ENCODE measurements around the gene NFE2L3. TPM values are rescaled to one million over a fixed set of nuclear protein-coding genes. Genes with fewer than 3 reads are reported as not detected.

NFE2L3 gene
- total and polyA plus RNA-seq, 9 of the 15 experiments (the other 6 are each of a cell fraction or from before 2014, with no cell fraction given) = 2.9 to 16.9 (median 12.4) TPM

DNA sequence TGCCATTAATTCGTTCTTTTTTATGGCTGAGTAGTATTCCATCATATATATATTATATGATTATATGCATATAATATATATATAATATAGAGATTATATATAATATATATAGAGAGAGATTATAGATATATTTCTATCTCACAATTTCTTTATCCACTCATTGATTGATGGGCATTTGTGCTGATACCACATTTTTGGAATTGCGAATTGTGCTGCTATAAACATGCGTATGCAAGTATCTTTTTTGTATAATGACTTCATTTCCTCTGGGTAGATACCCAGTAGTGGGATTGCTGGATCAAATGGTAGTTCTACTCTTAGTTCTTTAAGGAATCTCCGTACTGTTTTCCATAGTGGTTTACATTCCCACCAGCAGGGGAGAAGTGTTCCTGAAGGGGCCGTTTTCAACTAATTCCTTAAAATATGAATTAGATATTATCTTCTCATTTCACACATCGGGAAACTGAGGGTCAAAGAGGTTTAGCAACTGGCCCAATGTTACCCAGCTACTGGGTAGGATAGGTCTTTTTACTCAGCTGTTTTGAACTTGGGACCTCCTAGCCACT, 16.5 kb downstream of the NFE2L3 start:
- H3K4me3 ChIP-seq = no peak overlapping the region
- no peak overlapping the region for H3K4me2 ChIP-seq (ENCODE audit: insufficient read depth, low read length)
- H3K4me1 ChIP-seq (replicated peaks in 1 of 2; ENCODE audit: control insufficient read depth in 2 of 2, insufficient read depth in 2 of 2, low read length in 2 of 2) = peaks cover 7 to 13% of the 10 kb centered on the region in 2 experiments; a peak in 4 of 5 replicates
- in situ Hi-C loops (cut with MboI) (no loop called here), intact Hi-C loops (cut with micrococcal nuclease) (no loop called here)
- no peak overlapping the region for H2AFZ ChIP-seq (ENCODE audit: low read depth, low read length)
- peaks cover 2% of the 10 kb centered on the region; the same call in 1 of the 3 replicates for H3K36me3 ChIP-seq (ENCODE audit: control insufficient read depth, insufficient read depth, low read length)
- FAIRE-seq (no peak), ATAC-seq (no peak), DNase-seq (ENCODE audit: extremely low read depth in 1 of 4, low spot score in 3 of 4) (no peak)
- ChIA-PET CTCF (ENCODE audit: low intra/inter-chr PET ratio) (no interaction called here), POLR2A (interaction anchor here (2.5 kb wide), 1 partner anchor 19 kb away, joined by 17 read pairs; no protein-coding TSS in a partner anchor)
- H3K27ac ChIP-seq (ENCODE audit: extremely low read depth, low read depth, low read length) = no peak overlapping the region
- no peaks in the 10 kb centered on the region for H3K27me3 ChIP-seq (ENCODE audit: control insufficient read depth in 2 of 2, insufficient read depth in 2 of 2, low read length in 2 of 2)
- WGBS (ENCODE audit: insufficient coverage, low coverage, missing lambda C conversion rate) = 67% methylated on average over 6 of the region's 6 CpGs
- H4K20me1 ChIP-seq (replicated peaks; ENCODE audit: control insufficient read depth, insufficient read depth, low read length) = peaks cover 11% of the 10 kb centered on the region; the same call in 1 of the 2 replicates
- BruUV-seq (replicated peaks) = no TSS peak
- H3K79me2 ChIP-seq (ENCODE audit: control insufficient read depth, insufficient read depth, low read length) = peaks cover 15% of the 10 kb centered on the region
- no peaks in the 10 kb centered on the region for H3K9me1 ChIP-seq (ENCODE audit: control insufficient read depth, insufficient read depth, low read length)
- no peak for TF ChIP-seq MEF2A (IDR thresholded peaks at IDR 0.05; ENCODE audit: control insufficient read depth, low read depth, low read length)
- peak; percentile 56 for TF ChIP-seq ZNF316 (IDR thresholded peaks at IDR 0.05)
- TF ChIP-seq ZFP36 (IDR thresholded peaks at IDR 0.05; ENCODE audit: low read depth, low read length, partially characterized antibody) = no peak
- TF ChIP-seq MAFG (tag; conservative IDR thresholded peaks at IDR 0.05) = peak; percentile 18; the same call in 1 of the 2 replicates
- TF ChIP-seq, protein P1, sequence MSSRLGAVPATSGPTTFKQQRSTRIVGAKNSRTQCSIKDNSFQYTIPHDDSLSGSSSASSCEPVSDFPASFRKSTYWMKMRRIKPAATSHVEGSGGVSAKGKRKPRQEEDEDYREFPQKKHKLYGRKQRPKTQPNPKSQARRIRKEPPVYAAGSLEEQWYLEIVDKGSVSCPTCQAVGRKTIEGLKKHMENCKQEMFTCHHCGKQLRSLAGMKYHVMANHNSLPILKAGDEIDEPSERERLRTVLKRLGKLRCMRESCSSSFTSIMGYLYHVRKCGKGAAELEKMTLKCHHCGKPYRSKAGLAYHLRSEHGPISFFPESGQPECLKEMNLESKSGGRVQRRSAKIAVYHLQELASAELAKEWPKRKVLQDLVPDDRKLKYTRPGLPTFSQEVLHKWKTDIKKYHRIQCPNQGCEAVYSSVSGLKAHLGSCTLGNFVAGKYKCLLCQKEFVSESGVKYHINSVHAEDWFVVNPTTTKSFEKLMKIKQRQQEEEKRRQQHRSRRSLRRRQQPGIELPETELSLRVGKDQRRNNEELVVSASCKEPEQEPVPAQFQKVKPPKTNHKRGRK (tag; IDR thresholded peaks at IDR 0.05) = no peak
- no peak for TF ChIP-seq ZNF444 (CRISPR knock-in tag; IDR thresholded peaks at IDR 0.05)
- TF ChIP-seq C11orf30 (IDR thresholded peaks at IDR 0.05; ENCODE audit: low read depth) = peak; percentile 35; the same call in 1 of the 2 replicates
- no peak for TF ChIP-seq ZNF282 (CRISPR knock-in tag; IDR thresholded peaks at IDR 0.05)
- no peak for TF ChIP-seq ZNF707 (CRISPR knock-in tag; conservative IDR thresholded peaks at IDR 0.05)
- TF ChIP-seq ZNF253 (CRISPR knock-in tag; conservative IDR thresholded peaks at IDR 0.05) = no peak
- no peak for TF ChIP-seq ZNF263 (CRISPR knock-in tag; IDR thresholded peaks at IDR 0.05; ENCODE audit: borderline replicate concordance)
- TF ChIP-seq, protein P2, sequence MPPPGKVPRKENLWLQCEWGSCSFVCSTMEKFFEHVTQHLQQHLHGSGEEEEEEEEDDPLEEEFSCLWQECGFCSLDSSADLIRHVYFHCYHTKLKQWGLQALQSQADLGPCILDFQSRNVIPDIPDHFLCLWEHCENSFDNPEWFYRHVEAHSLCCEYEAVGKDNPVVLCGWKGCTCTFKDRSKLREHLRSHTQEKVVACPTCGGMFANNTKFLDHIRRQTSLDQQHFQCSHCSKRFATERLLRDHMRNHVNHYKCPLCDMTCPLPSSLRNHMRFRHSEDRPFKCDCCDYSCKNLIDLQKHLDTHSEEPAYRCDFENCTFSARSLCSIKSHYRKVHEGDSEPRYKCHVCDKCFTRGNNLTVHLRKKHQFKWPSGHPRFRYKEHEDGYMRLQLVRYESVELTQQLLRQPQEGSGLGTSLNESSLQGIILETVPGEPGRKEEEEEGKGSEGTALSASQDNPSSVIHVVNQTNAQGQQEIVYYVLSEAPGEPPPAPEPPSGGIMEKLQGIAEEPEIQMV (tag; conservative IDR thresholded peaks at IDR 0.05; ENCODE audit: low read depth) = no peak
- no peak for TF ChIP-seq DACH1 (IDR thresholded peaks at IDR 0.05; ENCODE audit: partially characterized antibody)
- H3K9ac ChIP-seq (ENCODE audit: insufficient read depth in 1 of 2, low read depth in 2 of 2, low read length in 2 of 2) = no peak overlapping the region
- H3K9me3 ChIP-seq (replicated peaks; ENCODE audit: control insufficient read depth, insufficient read depth, low read depth, low read length) = no peaks in the 10 kb centered on the region
